GM12864 (cell line): ENCODE data around the gene FCHO2.

Experiments
- DNase-seq: peaks from one replicate; pipeline ENCODE4 v3.0.0-alpha.2; 2011; ENCODE audit warnings: low read depth
- H3K4me3 ChIP-seq: 2 replicates; pipeline ENCODE4 v1.5.1; 2011; ENCODE audit warnings: mild to moderate bottlenecking, low read depth, low read length, control low read depth
- CTCF ChIP-seq: IDR thresholded peaks from 2 replicates; pipeline ENCODE4 v1.5.1; 2011; ENCODE audit warnings: low read depth, mild to moderate bottlenecking, moderate library complexity, low read length, control low read depth, inconsistent platforms; ENCODE audit errors: missing control alignments

The FCHO2 gene

GRCh38 chr5:73125289-73125688 is 169.4 kb downstream of the FCHO2 start:
- no peak for DNase-seq
- H3K4me3 ChIP-seq, result no peak overlapping the region
- TF ChIP-seq CTCF, result no peak

- TF ChIP-seq CTCF, result no peak
- no peak for DNase-seq
- H3K4me3 ChIP-seq, result no peak overlapping the region
Observed at GRCh38 chr5:73126381-73126780, 170.5 kb downstream of the FCHO2 start.

GRCh38 chr5:73126957-73127356 is 171.1 kb downstream of the FCHO2 start:
- no peak for TF ChIP-seq CTCF
- DNase-seq, result no peak
- no peak overlapping the region for H3K4me3 ChIP-seq

GRCh38 chr5:73129143-73129542 is 173.3 kb downstream of the FCHO2 start:
- no peak for TF ChIP-seq CTCF
- DNase-seq, result no peak
- no peak overlapping the region for H3K4me3 ChIP-seq

GRCh38 chr5:73130811-73131210 is 175.0 kb downstream of the FCHO2 start:
- no peak for DNase-seq
- no peak overlapping the region for H3K4me3 ChIP-seq
- no peak for TF ChIP-seq CTCF

- no peak for TF ChIP-seq CTCF
- DNase-seq, result no peak
- no peak overlapping the region for H3K4me3 ChIP-seq
Observed at GRCh38 chr5:73131711-73132425, 176.0 kb downstream of the FCHO2 start.

- no peak for TF ChIP-seq CTCF
- DNase-seq, result no peak
- H3K4me3 ChIP-seq, result no peak overlapping the region
Observed at GRCh38 chr5:73132759-73133158, 176.9 kb downstream of the FCHO2 start.
